HepG2 (cell line): Measurements from ENCODE around the gene SUSD2. TPM values are rescaled to one million over a fixed set of nuclear protein-coding genes. Genes with fewer than 3 reads are reported as not detected.

ENCODE experiments used
- ARNT ChIP-seq: fragments of 450-650 bp; IDR thresholded peaks from 2 replicates; pipeline ENCODE4 v1.6.1; 2017
- BRF2 ChIP-seq: sonication (generic); formaldehyde crosslinking; IDR thresholded peaks from 2 replicates; pipeline ENCODE4 v1.8.1; 2022; ENCODE audit warnings: mild to moderate bottlenecking, missing genetic modification reagents
- FOXO1 ChIP-seq: sonication (generic); formaldehyde crosslinking; IDR thresholded peaks from 2 replicates; pipeline ENCODE4 v1.4.0; 2020; ENCODE audit warnings: missing genetic modification reagents
- FUBP1 ChIP-seq: sonication (generic); formaldehyde crosslinking; IDR thresholded peaks from 2 replicates; pipeline ENCODE4 v1.5.1; 2020; ENCODE audit warnings: missing genetic modification reagents, mild to moderate bottlenecking, borderline replicate concordance
- GMEB1 ChIP-seq: sonication (generic); formaldehyde crosslinking; IDR thresholded peaks from 2 replicates; pipeline ENCODE4 v1.5.1; 2020; ENCODE audit warnings: missing genetic modification reagents, mild to moderate bottlenecking, borderline replicate concordance
- KDM2A ChIP-seq: sonication (generic); formaldehyde crosslinking; IDR thresholded peaks from 2 replicates; pipeline ENCODE4 v1.4.0; 2020; ENCODE audit warnings: low read depth, missing genetic modification reagents, borderline replicate concordance
- KLF9 ChIP-seq: IDR thresholded peaks from 2 replicates; pipeline ENCODE4 v1.6.1; 2016; ENCODE audit warnings: low read depth
- MNT ChIP-seq: fragments of 450-650 bp; IDR thresholded peaks from 2 replicates; pipeline ENCODE4 v1.6.1; 2016
- MXD1 ChIP-seq: sonication (generic); formaldehyde crosslinking; IDR thresholded peaks from 2 replicates; pipeline ENCODE4 v1.4.0; 2020; ENCODE audit warnings: mild to moderate bottlenecking, missing genetic modification reagents
- SKI ChIP-seq: fragments of 450-650 bp; IDR thresholded peaks from one replicate; pipeline ENCODE4 v1.6.1; 2018; ENCODE audit warnings: mild to moderate bottlenecking; ENCODE audit not compliant: partially characterized antibody
- SMC3 ChIP-seq: IDR thresholded peaks from 2 replicates; pipeline ENCODE4 v1.6.1; 2011; ENCODE audit warnings: low read length, improper control_type of control experiment
- SP4 ChIP-seq: sonication (generic); formaldehyde crosslinking; IDR thresholded peaks from 2 replicates; pipeline ENCODE4 v1.8.1; 2023; ENCODE audit warnings: mild to moderate bottlenecking, missing genetic modification reagents
- USF2 ChIP-seq, 2 experiments: sonication (generic) in 1 of 2; formaldehyde crosslinking in 1 of 2; IDR thresholded peaks; 2 replicates each; pipeline versions ENCODE4 v1.5.1 to v1.6.1; 2011 to 2020; ENCODE audit warnings: borderline replicate concordance in 1 of 2, low read depth in 1 of 2, low read length in 1 of 2, mild to moderate bottlenecking in 1 of 2, missing genetic modification reagents in 1 of 2, moderate library complexity in 1 of 2
- ZBTB7B ChIP-seq: sonication (generic); formaldehyde crosslinking; IDR thresholded peaks from 2 replicates; pipeline ENCODE4 v1.4.0; 2020; ENCODE audit warnings: missing genetic modification reagents
- ZNF253 ChIP-seq: sonication (generic); formaldehyde crosslinking; IDR thresholded peaks from 2 replicates; pipeline ENCODE4 v1.8.0; 2022; ENCODE audit warnings: mild to moderate bottlenecking, missing genetic modification reagents, borderline replicate concordance
- polyA plus RNA-seq, 8 experiments: library from polyadenylated mRNA; depleted of rRNA in 3 of 8; stranded (reverse) in 7 of 8; unstranded in 1 of 8; fragments of >200 nt; fragmentation: Illumina TruSeq in 4 of 8; extraction: Trizol in 4 of 8; gene quantifications; 2 replicates each; pipeline versions ENCODE4 v1.2.1 to v1.2.3, GENCODE V29; 2011 to 2016; ENCODE audit warnings: low read depth in 4 of 8, missing spikeins in 1 of 8, mixed read lengths in 1 of 8; ENCODE audit not compliant: insufficient read depth in 1 of 8
- total RNA-seq, 5 experiments: library from RNA; depleted of rRNA; stranded (reverse); fragments of >200 nt; fragmentation: Illumina TruSeq; extraction: Trizol; gene quantifications; 2 replicates each; pipeline ENCODE4 v1.2.3, GENCODE V29; 2016; ENCODE audit warnings: low read depth in 1 of 5

SUSD2 gene
- total and polyA plus RNA-seq, 2 of the 13 experiments (the other 11 are each of a cell fraction or from before 2014, with no cell fraction given), result 2.1 to 11.0 TPM

- TF ChIP-seq KDM2A (CRISPR knock-in tag), result peak; percentile 34; the same call in 1 of the 2 replicates
- no peak for TF ChIP-seq ARNT
- TF ChIP-seq USF2 (IDR thresholded peaks at IDR 0.05; ENCODE audit: low read depth, low read length), result no peak
- TF ChIP-seq USF2 (CRISPR knock-in tag; IDR thresholded peaks at IDR 0.05; ENCODE audit: borderline replicate concordance), result no peak
- TF ChIP-seq ZBTB7B (CRISPR knock-in tag), result peak; percentile 86
- peak; percentile 33 for TF ChIP-seq SKI
- TF ChIP-seq GMEB1 (CRISPR knock-in tag), result no peak
- no peak for TF ChIP-seq SMC3
- no peak for TF ChIP-seq MXD1
- peak; percentile 57; the same call in 1 of the 2 replicates for TF ChIP-seq KLF9 (CRISPR knock-in tag)
- TF ChIP-seq SP4, result peak; percentile 47; the same call in 1 of the 2 replicates
- TF ChIP-seq ZNF253 (CRISPR knock-in tag), result no peak
- no peak for TF ChIP-seq FUBP1 (CRISPR knock-in tag)
- TF ChIP-seq BRF2 (CRISPR knock-in tag), result no peak
- TF ChIP-seq MNT, result no peak
- peak; percentile 58; the same call in 1 of the 2 replicates for TF ChIP-seq FOXO1 (CRISPR knock-in tag)
Observed at GRCh38 chr22:24156913-24157821, 24.1 kb upstream of the SUSD2 start (continued).
